ENCODE results near the gene PKHD1.

DNA sequence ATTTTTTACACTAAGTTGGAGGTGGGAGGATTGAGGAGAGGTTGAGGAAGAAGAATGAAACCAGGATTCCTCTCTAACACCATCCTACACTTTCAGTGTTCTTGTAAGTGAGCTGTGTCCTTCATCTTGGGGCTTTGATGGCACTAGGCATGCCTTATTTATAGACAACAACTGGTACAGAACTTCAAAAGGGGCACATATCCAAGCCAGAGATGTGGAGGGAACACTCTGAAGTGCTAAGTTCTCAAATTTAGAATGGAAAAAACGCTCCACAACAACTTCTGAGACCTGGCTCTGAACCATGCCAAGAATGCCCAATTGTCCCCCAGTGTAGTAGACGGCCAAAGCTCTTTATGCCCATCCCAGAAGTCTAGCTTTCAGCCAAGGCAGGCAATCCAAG is 16.2 kb upstream of the PKHD1 start:
- TF ChIP-seq POLR2AphosphoS5 (IDR thresholded peaks at IDR 0.05), result no peak
- TF ChIP-seq CTCF (IDR thresholded peaks at IDR 0.05), result no peak
- TF ChIP-seq EP300 (IDR thresholded peaks at IDR 0.05; ENCODE audit: low read depth), result no peak
